GM12878 (cell line): Measurements from ENCODE around the gene RND2. TPM values are rescaled to one million over a fixed set of nuclear protein-coding genes. Genes with fewer than 3 reads are reported as not detected.

Experiments
- ATAC-seq: fragments of 200-7000 bp; cut with Tn5 transposase; 3 replicates; pipeline ENCODE4 v1.9.1; 2020; ENCODE audit warnings: mild to moderate bottlenecking, moderate library complexity
- BruUV-seq: library from RNA; stranded (reverse); fragments of 400-500 nt; replicated peaks from 2 replicates; lab custom pipeline; 2021; lab: Mats Ljungman, UMichigan
- CTCF ChIA-PET: fragments of 300-600 bp; sonication (Branson Sonifier 250); formaldehyde crosslinking; extraction: SDS; loops from one replicate; lab custom pipeline; 2021; ENCODE audit warnings: inconsistent platforms; lab: Yijun Ruan, JAX
- POLR2A ChIA-PET: fragments of 350-600 bp; formaldehyde crosslinking; extraction: SDS; loops from one replicate; lab custom pipeline; 2021; ENCODE audit warnings: inconsistent platforms; lab: Charles Lee
- RAD21 ChIA-PET: fragments of 300-600 bp; sonication (Branson Sonifier 250); formaldehyde crosslinking; loops from one replicate; lab custom pipeline; 2023; ENCODE audit warnings: antibody characterized with exemption; ENCODE audit not compliant: unreplicated experiment; lab: Charles Lee
- SMC1A ChIA-PET: fragments of 300-600 bp; sonication (Branson Sonifier 250); formaldehyde crosslinking; loops from one replicate; lab custom pipeline; 2023; ENCODE audit not compliant: unreplicated experiment, uncharacterized antibody; lab: Charles Lee
- DNase-seq: peaks from one replicate; pipeline ENCODE4 v3.0.0-alpha.2; 2011; ENCODE audit warnings: low read depth, low spot score
- FAIRE-seq: peaks from 3 replicates; lab custom pipeline; 2011; peaks lifted over from hg19 to GRCh38; lab: Jason Lieb, UNC
- H2AFZ ChIP-seq: 2 replicates; pipeline ENCODE4 v1.6.0; 2011; ENCODE audit warnings: low read depth, low read length, control low read depth; ENCODE audit not compliant: control insufficient read depth
- H3K27ac ChIP-seq: 2 replicates; pipeline ENCODE4 v1.5.1; 2011; ENCODE audit warnings: control low read depth; ENCODE audit not compliant: control insufficient read depth, insufficient read depth
- H3K27me3 ChIP-seq, 2 experiments: replicated peaks in 1 of 2; 2 replicates each; pipeline versions ENCODE4 v1.6.0 to v1.6.1; 2011; ENCODE audit warnings: low read length in 1 of 2; ENCODE audit not compliant: control insufficient read depth in 2 of 2, insufficient read depth in 2 of 2
- H3K36me3 ChIP-seq, 2 experiments: 2 replicates each; pipeline ENCODE4 v1.5.1; 2011; ENCODE audit warnings: low read length in 1 of 2; ENCODE audit not compliant: control insufficient read depth in 2 of 2, insufficient read depth in 2 of 2
- H3K4me1 ChIP-seq: 2 replicates; pipeline ENCODE4 v1.6.1; 2011; ENCODE audit warnings: mild to moderate bottlenecking, low read length, moderate library complexity, mixed read lengths; ENCODE audit not compliant: control insufficient read depth, insufficient read depth
- H3K4me2 ChIP-seq: 2 replicates; pipeline ENCODE4 v1.6.0; 2011; ENCODE audit warnings: control low read depth; ENCODE audit not compliant: control insufficient read depth, insufficient read depth
- H3K4me3 ChIP-seq: fragments of 200-600 bp; sonication (generic); 2 replicates; pipeline ENCODE4 v1.5.1; 2016
- H3K79me2 ChIP-seq: 2 replicates; pipeline ENCODE4 v1.6.0; 2011; ENCODE audit warnings: low read length; ENCODE audit not compliant: control insufficient read depth, insufficient read depth
- H3K9ac ChIP-seq: 2 replicates; pipeline ENCODE4 v1.8.0; 2011; ENCODE audit warnings: low read length, control low read depth, mixed read lengths; ENCODE audit not compliant: control insufficient read depth, insufficient read depth
- H3K9me3 ChIP-seq: replicated peaks from 3 replicates; pipeline ENCODE4 v1.5.1; 2011; ENCODE audit warnings: mild to moderate bottlenecking, low read length; ENCODE audit not compliant: control insufficient read depth, insufficient read depth
- H4K20me1 ChIP-seq: 2 replicates; pipeline ENCODE4 v1.6.0; 2011; ENCODE audit not compliant: control insufficient read depth, insufficient read depth
- BACH1 ChIP-seq: fragments of 450-650 bp; IDR thresholded peaks from 2 replicates; pipeline ENCODE4 v1.6.1; 2017; ENCODE audit warnings: mild to moderate bottlenecking, borderline replicate concordance
- BCL11A ChIP-seq: IDR thresholded peaks from 2 replicates; pipeline ENCODE4 v1.6.1; 2011; ENCODE audit warnings: low read depth, low read length
- FOXK2 ChIP-seq: fragments of 450-650 bp; IDR thresholded peaks from 2 replicates; pipeline ENCODE4 v1.6.1; 2017; ENCODE audit warnings: mild to moderate bottlenecking, moderate library complexity
- FOXM1 ChIP-seq: IDR thresholded peaks from 2 replicates; pipeline ENCODE4 v1.6.1; 2012; ENCODE audit warnings: low read depth, mild to moderate bottlenecking, inconsistent platforms, low read length, moderate library complexity
- HDAC6 ChIP-seq: fragments of 200-600 bp; sonication (generic); IDR thresholded peaks from one replicate; pipeline ENCODE4 v1.8.0; 2017; ENCODE audit warnings: antibody characterized with exemption; ENCODE audit not compliant: unreplicated experiment
- MEF2B ChIP-seq: fragments of 450-650 bp; IDR thresholded peaks from 2 replicates; pipeline ENCODE4 v1.6.1; 2018; ENCODE audit warnings: mild to moderate bottlenecking, moderate library complexity; ENCODE audit not compliant: partially characterized antibody, poor library complexity, severe bottlenecking
- MTA2 ChIP-seq: fragments of 450-650 bp; IDR thresholded peaks from 2 replicates; pipeline ENCODE4 v1.6.1; 2016; ENCODE audit warnings: low read depth, mild to moderate bottlenecking, moderate library complexity
- MXI1 ChIP-seq: fragments of 150-350 bp; IDR thresholded peaks from 2 replicates; pipeline ENCODE4 v1.6.1; 2011; ENCODE audit warnings: low read depth, mild to moderate bottlenecking, inconsistent platforms, low read length, improper control_type of control experiment
- NR2F1 ChIP-seq: fragments of 450-650 bp; conservative IDR thresholded peaks from 2 replicates; pipeline ENCODE4 v1.6.1; 2017; ENCODE audit warnings: mild to moderate bottlenecking
- PAX8 ChIP-seq: fragments of 450-650 bp; IDR thresholded peaks from 2 replicates; pipeline ENCODE4 v1.6.1; 2017; ENCODE audit warnings: mild to moderate bottlenecking, moderate library complexity
- SPI1 ChIP-seq: IDR thresholded peaks from 2 replicates; pipeline ENCODE4 v1.6.1; 2011; ENCODE audit warnings: low read depth, mild to moderate bottlenecking, low read length, moderate library complexity, borderline replicate concordance; ENCODE audit not compliant: insufficient read depth
- SREBF1 ChIP-seq: IDR thresholded peaks from 2 replicates; pipeline ENCODE4 v1.6.1; 2012; ENCODE audit warnings: mild to moderate bottlenecking, low read length
- SREBF2 ChIP-seq: IDR thresholded peaks from 2 replicates; pipeline ENCODE4 v1.6.1; 2012; ENCODE audit warnings: mild to moderate bottlenecking, low read length
- SUPT20H ChIP-seq: IDR thresholded peaks from 2 replicates; pipeline ENCODE4 v1.6.1; 2011; ENCODE audit warnings: low read depth, mild to moderate bottlenecking, low read length, moderate library complexity, borderline replicate concordance; ENCODE audit not compliant: control insufficient read depth
- SUZ12 ChIP-seq: fragments of 200-600 bp; sonication (generic); IDR thresholded peaks from one replicate; pipeline ENCODE4 v1.6.1; 2018; ENCODE audit warnings: antibody characterized with exemption, mild to moderate bottlenecking; ENCODE audit not compliant: unreplicated experiment
- ZBED1 ChIP-seq: IDR thresholded peaks from 2 replicates; pipeline ENCODE4 v1.6.1; 2016; ENCODE audit warnings: borderline replicate concordance
- ZNF207 ChIP-seq: fragments of 450-650 bp; IDR thresholded peaks from 2 replicates; pipeline ENCODE4 v1.6.1; 2014; ENCODE audit warnings: antibody characterized with exemption, mild to moderate bottlenecking, borderline replicate concordance
- WGBS: methylation state at CpG from one replicate; pipeline ENCODE4 v1.1.6; 2016; ENCODE audit warnings: low lambda C conversion rate; ENCODE audit not compliant: insufficient replicate concordance, insufficient coverage; ENCODE audit errors: missing lambda C conversion rate; 5-methylcytosine and 5-hydroxymethylcytosine counted together
- in situ Hi-C: fragments of 300-500 bp; cut with MboI; formaldehyde crosslinking; loops from 9 replicates; pipeline ENCODE4 v1.14.3; 2018; ENCODE audit warnings: mixed read lengths
- intact Hi-C: fragments of 100-400 bp; cut with micrococcal nuclease; formaldehyde crosslinking; loops from one replicate; pipeline ENCODE4 v1.14.2; 2022; ENCODE audit not compliant: unreplicated experiment
- polyA plus RNA-seq, 11 experiments: library from polyadenylated mRNA; depleted of rRNA in 4 of 11; unstranded in 6 of 11; stranded (reverse) in 5 of 11; fragments of >200 nt; fragmentation: Nextera tagmentation in 4 of 11; fragmentation: Illumina TruSeq in 1 of 11; extraction: Ambion mirVana in 4 of 11; extraction: Trizol in 1 of 11; gene quantifications; 1 replicate in 1 of 11; 2 replicates in 10 of 11; pipeline versions ENCODE4 v1.2.1 to v1.2.3, GENCODE V29; 2011 to 2016; ENCODE audit warnings: inconsistent platforms in 2 of 11, missing spikeins in 2 of 11, low read depth in 1 of 11
- total RNA-seq, 4 experiments: library from RNA; depleted of rRNA in 3 of 4; stranded (reverse); fragments of >200 nt in 3 of 4; fragmentation: Illumina TruSeq in 1 of 4; extraction: Trizol in 1 of 4; gene quantifications; 2 replicates each; pipeline versions ENCODE4 v1.2.1 to v1.2.3, GENCODE V29; 2013 to 2021
- TF ChIP-seq, protein P1 (sequence below): fragments of 450-650 bp; IDR thresholded peaks from 2 replicates; pipeline ENCODE4 v1.6.1; 2018; ENCODE audit warnings: mild to moderate bottlenecking, low read depth, moderate library complexity; ENCODE audit not compliant: partially characterized antibody
- TF ChIP-seq, protein P2 (sequence below): fragments of 450-650 bp; formaldehyde crosslinking; IDR thresholded peaks from 2 replicates; pipeline ENCODE4 v1.5.0; 2022; ENCODE audit warnings: mild to moderate bottlenecking, missing genetic modification characterization

RND2 gene
- total and polyA plus RNA-seq, 10 of the 15 experiments (the other 5 are each of a cell fraction or from before 2014, with no cell fraction given): 0.01 to 0.05 (median 0.03) TPM; not detected in 6

GRCh38 chr17:43062984-43063638 lies 38.1 kb downstream of the RND2 start:
- SMC1A ChIA-PET: interaction anchor here (1.0 kb wide), 1 partner anchor 126 kb away, joined by 3 read pairs; no protein-coding TSS in a partner anchor
- no peaks in the 10 kb centered on the region for H3K79me2 ChIP-seq
- H3K36me3 ChIP-seq: peaks cover 0 to 4% of the 10 kb centered on the region in 2 experiments; a peak in 2 of 4 replicates
- no peak overlapping the region for H3K9ac ChIP-seq
- no peak overlapping the region for H2AFZ ChIP-seq
- no peak overlapping the region for H3K4me2 ChIP-seq
- RAD21 ChIA-PET: no interaction called here
- no peaks in the 10 kb centered on the region for H3K9me3 ChIP-seq
- 93% methylated on average over 10 of the region's 10 CpGs for WGBS
- ATAC-seq (no peak), DNase-seq (no peak), FAIRE-seq (no peak)
- no peak overlapping the region for H3K4me3 ChIP-seq
- intact Hi-C loops: no loop called here
- no peaks in the 10 kb centered on the region for H3K4me1 ChIP-seq
- POLR2A ChIA-PET: no interaction called here
- H4K20me1 ChIP-seq: no peaks in the 10 kb centered on the region
- BruUV-seq: no TSS peak
- no peaks in the 10 kb centered on the region for H3K27me3 ChIP-seq
- CTCF ChIA-PET: no interaction called here
- in situ Hi-C loops: no loop called here
- H3K27ac ChIP-seq: no peak overlapping the region
- TF ChIP-seq NR2F1 (no peak), PAX8 (no peak), ZBED1 (no peak), BCL11A (no peak), SUPT20H (no peak), MXI1 (no peak), ZNF207 (no peak), BACH1 (no peak), SREBF1 (no peak), FOXK2 (no peak), HDAC6 (no peak), MEF2B (no peak), SPI1 (no peak), SREBF2 (no peak), MTA2 (no peak), SUZ12 (no peak), FOXM1 (no peak)
- TF ChIP-seq, protein P1, sequence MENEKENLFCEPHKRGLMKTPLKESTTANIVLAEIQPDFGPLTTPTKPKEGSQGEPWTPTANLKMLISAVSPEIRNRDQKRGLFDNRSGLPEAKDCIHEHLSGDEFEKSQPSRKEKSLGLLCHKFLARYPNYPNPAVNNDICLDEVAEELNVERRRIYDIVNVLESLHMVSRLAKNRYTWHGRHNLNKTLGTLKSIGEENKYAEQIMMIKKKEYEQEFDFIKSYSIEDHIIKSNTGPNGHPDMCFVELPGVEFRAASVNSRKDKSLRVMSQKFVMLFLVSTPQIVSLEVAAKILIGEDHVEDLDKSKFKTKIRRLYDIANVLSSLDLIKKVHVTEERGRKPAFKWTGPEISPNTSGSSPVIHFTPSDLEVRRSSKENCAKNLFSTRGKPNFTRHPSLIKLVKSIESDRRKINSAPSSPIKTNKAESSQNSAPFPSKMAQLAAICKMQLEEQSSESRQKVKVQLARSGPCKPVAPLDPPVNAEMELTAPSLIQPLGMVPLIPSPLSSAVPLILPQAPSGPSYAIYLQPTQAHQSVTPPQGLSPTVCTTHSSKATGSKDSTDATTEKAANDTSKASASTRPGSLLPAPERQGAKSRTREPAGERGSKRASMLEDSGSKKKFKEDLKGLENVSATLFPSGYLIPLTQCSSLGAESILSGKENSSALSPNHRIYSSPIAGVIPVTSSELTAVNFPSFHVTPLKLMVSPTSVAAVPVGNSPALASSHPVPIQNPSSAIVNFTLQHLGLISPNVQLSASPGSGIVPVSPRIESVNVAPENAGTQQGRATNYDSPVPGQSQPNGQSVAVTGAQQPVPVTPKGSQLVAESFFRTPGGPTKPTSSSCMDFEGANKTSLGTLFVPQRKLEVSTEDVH: no peak
- TF ChIP-seq, protein P2, sequence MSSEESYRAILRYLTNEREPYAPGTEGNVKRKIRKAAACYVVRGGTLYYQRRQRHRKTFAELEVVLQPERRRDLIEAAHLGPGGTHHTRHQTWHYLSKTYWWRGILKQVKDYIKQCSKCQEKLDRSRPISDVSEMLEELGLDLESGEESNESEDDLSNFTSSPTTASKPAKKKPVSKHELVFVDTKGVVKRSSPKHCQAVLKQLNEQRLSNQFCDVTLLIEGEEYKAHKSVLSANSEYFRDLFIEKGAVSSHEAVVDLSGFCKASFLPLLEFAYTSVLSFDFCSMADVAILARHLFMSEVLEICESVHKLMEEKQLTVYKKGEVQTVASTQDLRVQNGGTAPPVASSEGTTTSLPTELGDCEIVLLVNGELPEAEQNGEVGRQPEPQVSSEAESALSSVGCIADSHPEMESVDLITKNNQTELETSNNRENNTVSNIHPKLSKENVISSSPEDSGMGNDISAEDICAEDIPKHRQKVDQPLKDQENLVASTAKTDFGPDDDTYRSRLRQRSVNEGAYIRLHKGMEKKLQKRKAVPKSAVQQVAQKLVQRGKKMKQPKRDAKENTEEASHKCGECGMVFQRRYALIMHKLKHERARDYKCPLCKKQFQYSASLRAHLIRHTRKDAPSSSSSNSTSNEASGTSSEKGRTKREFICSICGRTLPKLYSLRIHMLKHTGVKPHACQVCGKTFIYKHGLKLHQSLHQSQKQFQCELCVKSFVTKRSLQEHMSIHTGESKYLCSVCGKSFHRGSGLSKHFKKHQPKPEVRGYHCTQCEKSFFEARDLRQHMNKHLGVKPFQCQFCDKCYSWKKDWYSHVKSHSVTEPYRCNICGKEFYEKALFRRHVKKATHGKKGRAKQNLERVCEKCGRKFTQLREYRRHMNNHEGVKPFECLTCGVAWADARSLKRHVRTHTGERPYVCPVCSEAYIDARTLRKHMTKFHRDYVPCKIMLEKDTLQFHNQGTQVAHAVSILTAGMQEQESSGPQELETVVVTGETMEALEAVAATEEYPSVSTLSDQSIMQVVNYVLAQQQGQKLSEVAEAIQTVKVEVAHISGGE (CRISPR knock-in tag): no peak
